ENCODE data around the gene GBP3.
"Not testable (repeated sequence)": the region's sequence is repeated elsewhere in the genome, so short reads cannot be mapped to it uniquely, and the experiment has no call there.

The GBP3 gene

GRCh38 chr1:89022167-89022959 is at the start of gene GBP3:
TSS of gene GBP3 (minus strand) at chr1:89022866. CDS start at chr1:89020721, 2,145 bp downstream.
- DNase-seq = no peak

- DNase-seq = no peak
Measured at GRCh38 chr1:89070509-89070908, 47.8 kb upstream of the GBP3 start.

GRCh38 chr1:89069951-89070350 is 47.3 kb upstream of the GBP3 start:
- no peak for DNase-seq

- DNase-seq = no peak
Measured at GRCh38 chr1:89068291-89068690, 45.6 kb upstream of the GBP3 start.

- no peak for DNase-seq
Measured at GRCh38 chr1:89065079-89065868, 42.6 kb upstream of the GBP3 start, which contains the start of gene GBP1. TSS of gene GBP1 (minus strand) at chr1:89065208. CDS start at chr1:89063234, 1,974 bp downstream.

GRCh38 chr1:89064632-89065031 is 42.0 kb upstream of the GBP3 start:
- no peak for DNase-seq

- no peak for DNase-seq
Measured at GRCh38 chr1:89063094-89063493, 40.4 kb upstream of the GBP3 start.

- no peak for DNase-seq
Measured at GRCh38 chr1:89060091-89060490, 37.4 kb upstream of the GBP3 start.

GRCh38 chr1:89051955-89052312 is 29.3 kb upstream of the GBP3 start:
- no peak for DNase-seq

- DNase-seq = no peak
Measured at GRCh38 chr1:89051300-89051954, 28.8 kb upstream of the GBP3 start.

- DNase-seq = no peak
Measured at GRCh38 chr1:89050649-89051033, 28.0 kb upstream of the GBP3 start.

- not testable (repeated sequence) for DNase-seq
Measured at GRCh38 chr1:89049901-89050648, 27.4 kb upstream of the GBP3 start.

- DNase-seq = not testable (repeated sequence)
Measured at GRCh38 chr1:89049187-89049586, 26.5 kb upstream of the GBP3 start.

GRCh38 chr1:89047734-89048133 is 25.1 kb upstream of the GBP3 start:
- DNase-seq = no peak

GRCh38 chr1:89046318-89047183 is 23.9 kb upstream of the GBP3 start:
- DNase-seq = not testable (repeated sequence)

GRCh38 chr1:89044970-89045721 is 22.5 kb upstream of the GBP3 start:
- no peak for DNase-seq

GRCh38 chr1:89043940-89044339 is 21.3 kb upstream of the GBP3 start:
- no peak for DNase-seq

- no peak for DNase-seq
Measured at GRCh38 chr1:89042491-89042890, 19.8 kb upstream of the GBP3 start.

- no peak for DNase-seq
Measured at GRCh38 chr1:89041721-89042120, 19.1 kb upstream of the GBP3 start.

GRCh38 chr1:89041119-89041641 is 18.5 kb upstream of the GBP3 start:
- no peak for DNase-seq

GRCh38 chr1:89040315-89040626 is 17.6 kb upstream of the GBP3 start:
- DNase-seq = no peak
